Activated CD4-positive, alpha-beta T cell treated with anti-CD3 and anti-CD28 coated beads for 36 hours (primary cell): Measurements from ENCODE around the gene SUSD4. TPM values are rescaled to one million over a fixed set of nuclear protein-coding genes. Genes with fewer than 3 reads are reported as not detected.

ENCODE experiments used
- ATAC-seq: fragments of 200-7000 bp; cut with Tn5 transposase; one replicate; pipeline ENCODE4 v1.10.0; 2021; ENCODE audit warnings: mild to moderate bottlenecking, moderate library complexity
- CTCF ChIA-PET: fragments of 350-600 bp; sonication (Branson Sonifier 250); formaldehyde crosslinking; loops from one replicate; lab custom pipeline; 2021; ENCODE audit warnings: antibody characterized with exemption; lab: Charles Lee
- POLR2A ChIA-PET: fragments of 350-600 bp; sonication (Branson Sonifier 250); formaldehyde crosslinking; loops from one replicate; lab custom pipeline; 2021; ENCODE audit warnings: antibody characterized with exemption, inconsistent platforms; lab: Charles Lee
- DNase-seq: peaks from one replicate; pipeline ENCODE4 v3.0.0-alpha.2; 2020
- H3K27ac Mint-ChIP-seq: one replicate; pipeline ENCODE4 v1.8.0; 2021; ENCODE audit warnings: mixed read lengths
- H3K27me3 Mint-ChIP-seq: one replicate; pipeline ENCODE4 v1.8.0; 2021; ENCODE audit warnings: mixed read lengths
- H3K36me3 Mint-ChIP-seq: one replicate; pipeline ENCODE4 v1.8.0; 2021; ENCODE audit warnings: low read depth, mixed read lengths
- H3K4me1 Mint-ChIP-seq: one replicate; pipeline ENCODE4 v1.8.0; 2021; ENCODE audit warnings: mixed read lengths
- H3K4me3 Mint-ChIP-seq: one replicate; pipeline ENCODE4 v1.8.0; 2021; ENCODE audit warnings: mild to moderate bottlenecking, moderate library complexity, mixed read lengths
- H3K9me3 Mint-ChIP-seq: one replicate; pipeline ENCODE4 v1.8.0; 2021; ENCODE audit warnings: low read depth, mixed read lengths
- intact Hi-C, 2 experiments: fragments of 100-400 bp; cut with DNase I in 1 of 2; cut with micrococcal nuclease in 1 of 2; formaldehyde crosslinking; loops; one replicate each; pipeline versions ENCODE4 v1.14.2 to v1.15.1; 2022 to 2024; cut with DNase I, micrococcal nuclease
- total RNA-seq, 2 experiments: library from RNA; stranded (reverse); gene quantifications; one replicate each; pipeline ENCODE4 v1.2.3, GENCODE V29; 2021

Gene SUSD4
- total RNA-seq, 2 experiments from 2014 or later, result 1.9 to 2.2 TPM

- ChIA-PET CTCF (interaction anchor here (0.9 to 1.0 kb wide), 2 partner anchors 42 to 115 kb away, joined by 3 to 5 read pairs; no protein-coding TSS in a partner anchor), POLR2A (no interaction called here)
- H3K9me3 Mint-ChIP-seq, result no peaks in the 10 kb centered on the region
- DNase-seq (peak; percentile 56), ATAC-seq (peak; percentile 26)
- intact Hi-C loops, result no loop called here
- no peaks in the 10 kb centered on the region for H3K27me3 Mint-ChIP-seq
- H3K4me3 Mint-ChIP-seq, result no peak overlapping the region
- H3K4me1 Mint-ChIP-seq, result peaks cover 41% of the 10 kb centered on the region
- peak overlapping the region; percentile 20 for H3K27ac Mint-ChIP-seq
- H3K36me3 Mint-ChIP-seq, result no peaks in the 10 kb centered on the region
Observed at GRCh38 chr1:223248770-223249140, 115.2 kb downstream of the SUSD4 start.

GRCh38 chr1:223248001-223248769, 115.8 kb downstream of the SUSD4 start:
- ChIA-PET CTCF (interaction anchor here (0.9 to 1.0 kb wide), 2 partner anchors 42 to 114 kb away, joined by 3 to 5 read pairs; no protein-coding TSS in a partner anchor), POLR2A (no interaction called here)
- no peaks in the 10 kb centered on the region for H3K36me3 Mint-ChIP-seq
- peak overlapping the region; percentile 20 for H3K27ac Mint-ChIP-seq
- no peak overlapping the region for H3K4me3 Mint-ChIP-seq
- DNase-seq (no peak), ATAC-seq (peak; percentile 20)
- H3K4me1 Mint-ChIP-seq, result peaks cover 39% of the 10 kb centered on the region
- intact Hi-C loops, result no loop called here
- no peaks in the 10 kb centered on the region for H3K9me3 Mint-ChIP-seq
- no peaks in the 10 kb centered on the region for H3K27me3 Mint-ChIP-seq

GRCh38 chr1:223246476-223247112, 117.4 kb downstream of the SUSD4 start:
- Mint-ChIP-seq H3K27ac (no peak overlapping the region), H3K36me3 (no peaks in the 10 kb centered on the region), H3K4me1 (peaks cover 37% of the 10 kb centered on the region), H3K9me3 (no peaks in the 10 kb centered on the region), H3K4me3 (no peak overlapping the region), H3K27me3 (no peaks in the 10 kb centered on the region)
- intact Hi-C loops, result no loop called here
- DNase-seq (no peak), ATAC-seq (no peak)
- ChIA-PET CTCF (interaction anchor here (4.2 kb wide), 1 partner anchor 114 kb away, joined by 35 read pairs; no protein-coding TSS in a partner anchor), POLR2A (no interaction called here)

GRCh38 chr1:223245983-223246382, 118.0 kb downstream of the SUSD4 start:
- Mint-ChIP-seq H3K27ac (no peak overlapping the region), H3K4me1 (peaks cover 42% of the 10 kb centered on the region), H3K9me3 (no peaks in the 10 kb centered on the region), H3K27me3 (no peaks in the 10 kb centered on the region), H3K36me3 (no peaks in the 10 kb centered on the region), H3K4me3 (no peak overlapping the region)
- ChIA-PET CTCF (interaction anchor here (0.5 to 4.2 kb wide), 2 partner anchors 60 to 113 kb away, joined by 4 to 35 read pairs; no protein-coding TSS in a partner anchor), POLR2A (no interaction called here)
- intact Hi-C loops, result loop anchor here in 1 of 2 experiments (2.0 kb wide), 1 partner anchor 103 kb away; the partner anchor contains the start of gene TLR5
- DNase-seq (no peak), ATAC-seq (no peak)

DNA sequence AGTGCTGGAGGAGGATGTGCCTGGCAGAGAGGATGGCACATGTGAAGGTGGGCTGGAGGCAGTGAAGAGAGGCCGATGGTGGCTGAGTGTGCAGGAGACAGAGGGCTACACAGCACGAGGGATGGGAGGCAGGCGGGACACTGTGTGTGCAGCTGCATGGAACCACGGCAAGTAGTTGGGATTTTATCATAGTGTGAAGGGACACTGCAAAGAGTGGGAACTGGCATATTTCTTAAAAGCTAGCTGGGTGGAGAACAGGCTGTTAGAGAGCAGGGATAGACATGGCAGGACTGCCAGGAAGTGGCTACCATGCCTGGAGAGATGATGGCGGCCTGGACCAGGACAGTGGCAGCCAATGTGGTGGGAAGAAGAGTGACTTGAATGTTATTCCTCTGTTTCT, 118.6 kb downstream of the SUSD4 start:
- no peaks in the 10 kb centered on the region for H3K27me3 Mint-ChIP-seq
- intact Hi-C loops, result loop anchor here in 1 of 2 experiments (2.0 kb wide), 1 partner anchor 103 kb away; the partner anchor contains the start of gene TLR5
- ChIA-PET CTCF (interaction anchor here (1.2 to 4.2 kb wide), 3 partner anchors 15 to 113 kb away, joined by 4 to 35 read pairs (median 4); no protein-coding TSS in a partner anchor), POLR2A (no interaction called here)
- no peak for DNase-seq
- no peaks in the 10 kb centered on the region for H3K9me3 Mint-ChIP-seq
- no peak overlapping the region for H3K27ac Mint-ChIP-seq
- H3K4me3 Mint-ChIP-seq, result no peak overlapping the region
- peaks cover 48% of the 10 kb centered on the region for H3K4me1 Mint-ChIP-seq
- H3K36me3 Mint-ChIP-seq, result no peaks in the 10 kb centered on the region
- no peak for ATAC-seq

GRCh38 chr1:223244366-223245103, 119.4 kb downstream of the SUSD4 start:
- Mint-ChIP-seq H3K9me3 (no peaks in the 10 kb centered on the region), H3K4me3 (no peak overlapping the region), H3K36me3 (no peaks in the 10 kb centered on the region), H3K4me1 (peaks cover 46% of the 10 kb centered on the region), H3K27me3 (no peaks in the 10 kb centered on the region), H3K27ac (no peak overlapping the region)
- ChIA-PET POLR2A (no interaction called here), CTCF (interaction anchor here (0.6 to 4.2 kb wide), 6 partner anchors 14 to 1228 kb away, joined by 3 to 35 read pairs (median 4); partner anchors contain the start of gene TLR5)
- ATAC-seq (peak; percentile 96), DNase-seq (peak; percentile 56)
- intact Hi-C loops, result loop anchor here (1.0 to 2.0 kb wide), 3 partner anchors 54 to 111 kb away; partner anchors contain the start of gene TLR5 (in 1 of the 2)

DNA sequence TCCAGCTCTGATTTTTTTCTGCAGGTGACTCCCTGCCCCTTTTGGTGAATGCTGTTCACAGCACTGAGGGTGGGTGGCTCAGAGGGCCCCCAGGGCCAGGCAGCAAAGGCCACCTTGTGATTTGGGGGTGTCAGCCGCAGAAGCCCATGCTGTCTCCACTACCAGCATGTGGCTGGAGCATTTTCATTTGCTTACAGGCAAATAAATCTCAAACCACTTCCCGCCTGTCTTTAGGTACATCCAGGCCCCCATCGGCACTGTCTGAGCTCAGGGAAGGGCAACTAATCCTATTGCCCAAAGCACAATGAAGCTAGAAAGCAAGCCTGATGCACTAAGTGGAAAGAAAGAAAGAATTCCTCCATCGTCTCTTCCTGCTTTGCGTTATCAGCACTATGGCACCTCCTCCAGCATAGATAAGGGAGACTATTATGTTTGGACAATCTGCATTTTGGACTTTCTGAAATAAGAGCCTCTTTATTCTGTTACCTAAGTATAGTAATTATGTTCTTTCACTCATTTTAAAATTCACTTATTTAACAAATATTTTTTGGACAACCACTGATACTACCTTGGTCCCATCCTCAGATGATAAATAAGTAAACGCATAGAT, 120.4 kb downstream of the SUSD4 start:
- DNase-seq (no peak), ATAC-seq (no peak)
- no peak overlapping the region for H3K27ac Mint-ChIP-seq
- CTCF ChIA-PET, result interaction anchor here (0.6 to 4.2 kb wide), 3 partner anchors 107 to 506 kb away, joined by 3 to 35 read pairs (median 4); no protein-coding TSS in a partner anchor
- H3K36me3 Mint-ChIP-seq, result no peaks in the 10 kb centered on the region
- intact Hi-C loops, result loop anchor here (1.0 to 2.0 kb wide), 3 partner anchors 53 to 110 kb away; partner anchors contain the start of gene TLR5 (in 1 of the 2)
- no peaks in the 10 kb centered on the region for H3K27me3 Mint-ChIP-seq
- POLR2A ChIA-PET, result interaction anchor here (0.6 kb wide), 1 partner anchor 25 kb away, joined by 9 read pairs; no protein-coding TSS in a partner anchor
- H3K9me3 Mint-ChIP-seq, result no peaks in the 10 kb centered on the region
- no peak overlapping the region for H3K4me3 Mint-ChIP-seq
- H3K4me1 Mint-ChIP-seq, result peaks cover 37% of the 10 kb centered on the region

DNA sequence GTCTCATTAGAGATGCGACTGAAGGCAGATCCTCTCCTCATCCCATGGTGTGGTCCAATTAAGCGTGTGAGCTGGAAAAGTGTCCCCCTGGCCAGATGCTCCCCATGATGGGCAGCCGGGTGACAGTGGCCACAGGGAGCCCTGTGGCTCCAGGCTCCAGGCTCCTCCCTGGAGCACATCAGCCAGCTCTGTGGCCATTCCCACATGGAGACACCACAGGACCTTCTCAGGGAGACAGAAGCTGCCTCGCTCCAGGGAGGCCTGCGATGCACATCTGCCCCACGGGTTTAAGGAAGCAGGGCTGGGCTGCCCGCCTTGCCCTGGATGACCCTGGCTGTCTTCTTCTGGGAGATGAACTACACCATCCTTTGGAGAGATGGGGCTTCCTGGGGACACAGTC, 121.0 kb downstream of the SUSD4 start:
- Mint-ChIP-seq H3K4me1 (peaks cover 31% of the 10 kb centered on the region), H3K27me3 (no peaks in the 10 kb centered on the region), H3K27ac (no peak overlapping the region), H3K36me3 (no peaks in the 10 kb centered on the region), H3K4me3 (no peak overlapping the region), H3K9me3 (no peaks in the 10 kb centered on the region)
- DNase-seq, result no peak
- intact Hi-C loops, result no loop called here
- ATAC-seq, result no peak
- POLR2A ChIA-PET, result no interaction called here
- CTCF ChIA-PET, result interaction anchor here (4.2 kb wide), 1 partner anchor 110 kb away, joined by 35 read pairs; no protein-coding TSS in a partner anchor

DNA sequence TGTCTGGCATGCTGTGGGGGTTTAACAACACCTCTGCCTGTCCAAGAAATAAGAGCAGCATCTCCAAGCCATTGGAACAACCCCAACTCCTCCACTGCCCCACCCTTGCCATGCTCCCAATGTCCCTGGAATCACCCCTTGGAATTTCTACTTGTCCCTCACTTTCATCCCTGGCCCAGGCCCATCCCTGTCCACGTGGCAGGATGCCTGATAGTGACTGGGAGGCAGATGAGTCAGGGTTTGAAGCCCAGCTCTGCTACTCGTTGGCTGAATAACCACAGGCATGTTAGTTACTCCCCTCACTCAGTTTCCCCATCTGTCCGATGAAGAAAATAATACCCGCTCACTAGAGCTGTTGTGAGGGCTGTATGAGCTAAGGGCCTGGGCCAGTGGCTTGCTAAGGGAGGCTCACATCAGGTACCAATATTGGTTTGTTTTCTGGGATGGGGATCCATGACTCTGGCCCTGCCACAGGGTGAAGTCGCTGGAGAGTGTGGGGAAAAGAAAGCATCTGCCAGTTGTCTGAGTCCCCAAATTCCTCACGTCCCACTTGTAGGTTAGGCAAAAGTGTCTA, 121.5 kb downstream of the SUSD4 start:
- DNase-seq (no peak), ATAC-seq (no peak)
- Mint-ChIP-seq H3K9me3 (no peaks in the 10 kb centered on the region), H3K4me1 (peaks cover 29% of the 10 kb centered on the region), H3K27ac (no peak overlapping the region), H3K27me3 (no peaks in the 10 kb centered on the region), H3K4me3 (no peak overlapping the region), H3K36me3 (no peaks in the 10 kb centered on the region)
- intact Hi-C loops, result no loop called here
- ChIA-PET CTCF (interaction anchor here (4.2 kb wide), 1 partner anchor 110 kb away, joined by 35 read pairs; no protein-coding TSS in a partner anchor), POLR2A (interaction anchor here (0.5 to 0.6 kb wide), 2 partner anchors 22 to 1533 kb away, joined by 3 read pairs; no protein-coding TSS in a partner anchor)

DNA sequence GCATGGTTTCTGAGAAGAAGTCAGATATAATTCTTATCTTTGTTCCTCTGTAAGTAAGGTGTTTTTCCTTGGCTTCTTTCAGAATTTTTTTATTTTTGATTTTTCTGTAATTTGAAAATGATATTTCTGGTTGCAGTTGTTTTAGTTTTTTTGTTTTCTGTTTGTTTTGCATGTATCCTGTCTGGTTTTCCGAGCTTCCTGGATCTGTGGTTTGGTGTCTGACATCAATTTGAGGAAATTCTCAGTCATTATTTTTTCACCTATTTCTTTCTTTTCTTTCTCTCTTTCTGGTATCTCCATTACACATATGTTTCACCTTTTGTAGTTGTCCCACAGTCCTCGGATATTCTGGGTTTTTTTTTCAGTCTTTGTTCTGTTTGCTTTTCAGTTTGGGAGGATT, 123.9 kb downstream of the SUSD4 start:
- H3K9me3 Mint-ChIP-seq, result peaks cover 11% of the 10 kb centered on the region
- ATAC-seq (no peak), DNase-seq (no peak)
- no peaks in the 10 kb centered on the region for H3K27me3 Mint-ChIP-seq
- peaks cover 2% of the 10 kb centered on the region for H3K36me3 Mint-ChIP-seq
- H3K4me3 Mint-ChIP-seq, result no peak overlapping the region
- intact Hi-C loops, result no loop called here
- no peak overlapping the region for H3K27ac Mint-ChIP-seq
- H3K4me1 Mint-ChIP-seq, result peaks cover 30% of the 10 kb centered on the region
- ChIA-PET CTCF (interaction anchor here (2.1 kb wide), 1 partner anchor 107 kb away, joined by 9 read pairs; no protein-coding TSS in a partner anchor), POLR2A (no interaction called here)
